GM08714 (cell line): ENCODE results near the gene SUDS3.
"Not testable (repeated sequence)": the region's sequence is repeated elsewhere in the genome, so short reads cannot be mapped to it uniquely, and the experiment has no call there.

ENCODE experiments used
- H3K4me3 ChIP-seq: fragments of 200-500 bp; sonication (Bioruptor generic); 2 replicates; pipeline ENCODE4 v1.5.1; 2014; ENCODE audit warnings: mild to moderate bottlenecking, low read length, inconsistent platforms
- ZNF274 ChIP-seq: IDR thresholded peaks from 2 replicates; pipeline ENCODE4 v1.6.1; 2012; ENCODE audit warnings: mild to moderate bottlenecking, low read depth, low read length

The SUDS3 gene

DNA sequence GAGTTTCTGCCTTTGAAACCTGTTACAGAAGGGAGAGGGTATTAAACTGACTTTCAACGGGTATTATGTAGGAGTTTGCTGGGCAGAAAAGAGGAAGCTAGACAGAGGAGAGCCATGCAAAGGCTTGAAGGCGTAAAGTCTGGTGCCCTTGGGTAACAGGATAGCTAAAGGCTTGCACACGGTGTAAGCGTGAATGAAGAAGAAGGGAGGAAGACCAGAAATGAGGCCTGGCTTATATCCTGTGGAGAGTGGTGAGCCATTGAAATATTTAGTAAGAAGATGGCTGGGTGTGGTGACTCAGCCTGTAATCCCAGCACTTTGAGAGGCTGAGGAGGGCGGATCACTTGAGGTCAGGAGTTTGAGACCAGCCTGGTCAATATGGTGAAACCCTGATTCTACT, 22.6 kb downstream of the SUDS3 start:
- no peak for TF ChIP-seq ZNF274
- H3K4me3 ChIP-seq, result no peak overlapping the region

DNA sequence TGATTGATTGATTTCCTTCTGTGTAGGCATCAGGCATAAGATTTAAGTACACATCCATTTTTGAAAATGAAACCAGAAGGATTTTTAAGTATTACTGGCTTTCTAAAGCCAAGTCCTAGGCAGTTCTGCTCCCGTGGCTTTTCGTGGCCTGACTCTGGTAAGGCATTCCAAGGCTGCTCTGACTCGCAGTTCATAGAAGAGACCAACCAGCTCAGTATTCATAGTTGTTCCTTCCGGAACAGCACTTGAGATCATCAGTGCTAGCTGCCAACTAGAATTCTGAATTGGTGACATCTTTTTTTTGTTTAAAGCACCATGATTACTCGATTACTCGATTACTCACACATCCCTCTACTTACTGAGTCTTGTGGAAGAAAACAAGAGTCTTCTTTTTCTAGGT, 25.9 kb downstream of the SUDS3 start:
- H3K4me3 ChIP-seq, result no peak overlapping the region
- TF ChIP-seq ZNF274, result no peak

DNA sequence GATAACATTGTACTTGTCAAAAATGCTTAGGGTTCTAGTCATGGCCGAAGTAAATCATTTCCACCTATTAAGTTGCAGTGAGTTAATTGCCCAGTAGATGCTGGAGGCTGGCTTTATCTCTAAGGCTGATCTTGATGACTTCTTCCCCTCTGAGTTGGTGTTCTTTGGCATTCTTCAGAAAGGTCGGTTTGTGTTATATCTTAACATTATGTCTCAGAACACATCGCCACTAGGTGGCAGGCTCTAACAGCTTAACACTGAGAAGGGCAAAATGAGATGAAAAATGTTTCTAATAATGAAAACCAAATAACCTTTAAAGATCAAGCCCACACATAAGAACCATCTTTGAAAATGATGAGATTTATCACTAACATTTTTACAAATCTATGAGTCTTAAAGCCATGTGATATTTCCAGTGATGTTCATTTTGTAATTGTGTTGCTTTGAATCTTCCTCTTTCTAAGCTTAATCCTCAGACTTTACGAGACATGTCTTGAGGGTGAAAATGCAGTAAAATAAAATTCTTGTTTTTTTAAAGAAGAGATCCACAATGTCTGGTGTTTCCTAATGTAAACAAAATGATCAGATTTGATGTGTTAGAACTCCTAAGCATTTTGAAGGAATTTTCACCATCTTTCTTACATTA, 28.6 kb downstream of the SUDS3 start:
- no peak for TF ChIP-seq ZNF274

DNA sequence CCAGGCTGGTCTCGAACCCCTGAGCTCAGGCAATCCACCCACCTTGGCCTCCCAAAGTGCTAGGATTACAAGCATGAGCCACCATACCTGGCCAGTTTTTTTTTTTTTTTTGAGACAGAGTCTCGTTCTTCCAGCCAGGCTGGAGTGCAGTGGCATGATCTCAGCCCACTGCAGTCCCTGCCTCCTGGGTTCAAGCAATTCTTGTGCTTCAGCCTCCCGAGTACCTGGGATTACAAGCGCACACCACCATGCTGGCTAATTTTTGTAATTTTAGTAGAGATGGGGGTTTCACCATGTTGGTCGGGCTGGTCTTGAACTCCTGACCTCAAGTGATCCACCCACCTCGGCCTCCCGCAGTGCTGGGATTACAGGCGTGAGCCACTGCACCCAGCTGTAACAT, 31.9 kb downstream of the SUDS3 start:
- not testable (repeated sequence) for H3K4me3 ChIP-seq

More for the DNA sequence above, 28.6 kb downstream of the SUDS3 start:
- no peak overlapping the region for H3K4me3 ChIP-seq

DNA sequence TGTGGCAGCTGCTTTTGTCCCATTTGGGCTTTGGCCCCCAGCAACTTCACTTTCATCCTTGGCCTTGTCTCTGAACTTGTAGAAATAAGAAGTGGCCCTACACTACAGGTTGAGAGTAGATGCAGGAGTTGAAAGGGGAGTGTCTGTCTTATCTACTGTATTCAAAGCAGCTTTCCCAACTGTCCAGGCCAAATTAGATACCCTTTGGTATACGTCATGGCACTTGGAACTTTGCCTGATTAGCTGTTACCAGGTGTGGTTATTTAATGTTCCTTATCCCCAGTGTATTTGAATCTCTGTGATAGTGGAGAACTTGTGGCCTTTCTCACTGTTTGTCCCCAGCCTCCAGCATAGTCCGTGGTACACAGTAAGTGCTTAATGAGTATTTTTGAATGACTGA, 33.5 kb downstream of the SUDS3 start:
- H3K4me3 ChIP-seq, result no peak overlapping the region
- no peak for TF ChIP-seq ZNF274

DNA sequence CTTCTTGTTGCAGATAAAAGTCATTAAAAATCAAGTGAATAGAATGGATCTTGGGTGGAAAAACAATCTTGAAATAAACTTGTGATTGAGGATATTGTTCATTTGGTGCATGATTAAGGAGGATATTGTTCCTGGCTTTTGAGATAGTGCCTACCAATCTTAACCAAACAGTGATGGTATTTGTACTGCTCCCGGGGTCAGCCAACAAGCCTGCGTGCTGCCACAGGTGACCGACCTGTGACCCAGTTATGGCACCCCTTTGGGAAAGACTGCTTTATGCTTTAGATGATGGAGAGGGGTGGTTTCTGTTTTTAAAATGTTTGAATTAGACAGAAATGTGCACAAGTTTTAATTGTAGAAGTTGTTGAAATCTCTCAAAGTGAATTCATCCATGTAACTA, 41.6 kb downstream of the SUDS3 start:
- TF ChIP-seq ZNF274, result no peak
- H3K4me3 ChIP-seq, result no peak overlapping the region

DNA sequence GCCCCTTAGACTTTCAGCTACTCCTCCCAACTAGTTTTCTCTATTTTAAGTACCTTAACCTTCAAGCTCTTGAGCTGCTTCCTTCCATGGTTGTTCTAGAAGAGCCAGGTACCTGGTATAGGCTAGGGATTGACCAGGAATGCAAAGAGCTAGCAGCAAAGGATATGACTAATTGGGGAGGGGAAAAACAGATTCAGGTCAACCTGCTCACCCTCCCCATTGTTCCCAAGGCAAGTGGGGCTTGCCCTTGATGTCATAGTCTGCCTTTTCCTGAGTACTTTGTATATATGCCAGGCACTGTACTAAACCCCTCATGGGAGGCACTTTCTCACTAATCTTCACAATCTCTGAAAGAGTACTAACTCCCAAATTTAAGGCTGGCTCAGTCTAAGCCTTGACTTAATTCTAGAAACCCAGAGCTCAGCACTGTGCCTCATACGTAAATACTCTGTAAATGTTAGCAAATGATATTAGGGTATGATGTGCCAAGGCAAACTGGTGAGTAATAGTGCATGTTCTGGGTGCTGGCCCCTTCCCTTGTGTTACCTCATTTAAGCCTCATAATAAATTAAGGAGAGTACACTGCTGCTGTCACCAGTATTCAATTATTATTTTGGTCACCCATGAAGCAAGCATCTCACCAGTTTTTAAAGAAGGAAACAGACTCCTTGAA, 42.2 kb downstream of the SUDS3 start:
- H3K4me3 ChIP-seq, result no peak overlapping the region
- no peak for TF ChIP-seq ZNF274

DNA sequence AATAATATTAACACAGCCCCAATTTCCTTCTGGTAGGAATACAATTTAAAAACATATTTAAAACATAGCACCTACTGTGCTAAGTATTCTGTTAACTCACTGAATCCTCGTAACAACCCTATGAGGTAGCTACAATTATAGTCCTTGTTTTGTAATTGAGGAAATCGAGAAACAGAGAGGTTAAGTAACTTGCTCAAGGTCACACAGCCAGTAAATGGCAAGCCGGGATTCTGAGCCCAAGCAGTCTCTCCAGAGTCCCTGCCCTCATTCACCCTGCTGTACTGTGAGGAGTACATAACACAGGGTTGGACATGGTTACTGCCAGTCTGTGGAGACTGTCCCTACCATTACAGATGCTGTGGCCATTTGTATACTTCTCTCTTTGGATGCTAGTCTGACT, 44.3 kb downstream of the SUDS3 start:
- no peak overlapping the region for H3K4me3 ChIP-seq
- TF ChIP-seq ZNF274, result no peak

DNA sequence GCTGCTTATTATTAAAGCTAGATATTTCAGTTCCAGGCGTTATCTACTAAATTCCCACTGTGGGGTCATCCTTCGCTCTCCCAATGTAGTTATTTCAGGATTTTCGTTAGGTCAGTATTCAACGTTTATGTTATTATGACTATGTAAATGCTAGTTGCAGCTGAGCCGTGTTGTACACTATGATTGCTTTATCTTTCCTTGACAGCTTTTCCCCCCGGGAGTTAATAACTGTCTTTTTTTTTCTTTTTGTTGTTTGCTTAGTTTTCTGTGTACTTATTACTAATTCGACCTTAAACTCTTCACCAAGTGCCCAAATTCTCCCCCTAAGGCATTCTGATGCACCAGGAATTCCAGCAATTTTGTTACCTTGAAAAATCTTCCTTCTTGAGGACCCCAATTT, 48.5 kb downstream of the SUDS3 start:
- H3K4me3 ChIP-seq, result no peak overlapping the region
- no peak for TF ChIP-seq ZNF274

DNA sequence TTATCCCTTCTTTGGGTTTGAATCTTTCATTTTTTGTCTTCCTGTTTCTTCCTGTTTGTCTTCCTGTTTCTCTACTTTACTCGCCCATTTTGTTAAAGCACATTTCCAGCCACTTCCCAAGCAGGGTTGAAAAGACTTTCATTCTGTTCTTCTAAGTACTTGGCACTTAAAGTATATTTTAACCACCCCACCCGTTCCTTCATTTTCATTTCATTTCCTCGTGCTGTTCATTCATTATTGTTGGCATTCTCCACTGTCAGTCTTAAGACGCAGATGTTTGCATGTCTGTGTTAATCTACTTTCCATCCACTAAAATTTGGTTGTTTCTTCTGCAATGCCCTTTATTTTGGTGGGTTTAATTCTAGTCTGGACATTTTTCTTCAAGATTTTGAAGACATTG, 49.0 kb downstream of the SUDS3 start:
- no peak overlapping the region for H3K4me3 ChIP-seq
- no peak for TF ChIP-seq ZNF274

DNA sequence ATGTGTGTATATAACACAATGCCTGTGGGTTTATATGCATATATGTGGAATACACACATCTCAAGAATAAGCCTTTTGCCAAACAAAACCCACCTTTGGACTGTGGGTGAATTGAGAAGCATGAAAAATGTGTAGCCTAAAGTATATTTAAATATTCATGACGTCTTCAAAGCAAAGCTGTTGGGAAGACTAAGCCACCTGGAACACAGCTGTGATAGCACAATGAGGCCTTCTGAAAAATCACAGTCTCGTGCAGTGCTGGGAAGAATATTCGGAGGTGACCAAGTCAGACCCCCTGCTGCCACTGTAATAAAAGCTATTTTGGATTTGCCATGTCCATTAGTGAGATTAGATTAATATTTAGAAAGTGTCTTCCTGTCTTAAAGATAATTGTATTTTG, 51.5 kb downstream of the SUDS3 start:
- H3K4me3 ChIP-seq, result no peak overlapping the region
- TF ChIP-seq ZNF274, result no peak

DNA sequence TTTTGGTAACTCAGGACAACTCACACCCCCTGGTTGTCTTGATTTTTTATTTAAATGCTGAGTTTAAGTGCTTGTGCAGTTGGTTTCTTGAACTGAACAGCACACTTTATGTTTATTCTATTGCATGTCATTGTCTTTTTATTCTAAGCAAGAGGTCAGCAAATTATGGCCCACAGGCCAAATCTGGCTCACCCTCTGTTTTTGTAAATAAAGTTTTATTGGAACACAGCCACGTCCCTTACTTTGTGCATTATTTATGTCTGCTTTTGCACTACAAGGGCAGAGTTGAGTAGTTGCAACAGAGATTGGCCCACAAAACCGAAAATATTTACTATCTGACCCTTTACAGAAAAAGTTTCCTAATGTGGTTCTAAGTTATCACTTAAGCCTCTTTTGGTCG, 52.3 kb downstream of the SUDS3 start:
- H3K4me3 ChIP-seq, result no peak overlapping the region
- TF ChIP-seq ZNF274, result no peak

DNA sequence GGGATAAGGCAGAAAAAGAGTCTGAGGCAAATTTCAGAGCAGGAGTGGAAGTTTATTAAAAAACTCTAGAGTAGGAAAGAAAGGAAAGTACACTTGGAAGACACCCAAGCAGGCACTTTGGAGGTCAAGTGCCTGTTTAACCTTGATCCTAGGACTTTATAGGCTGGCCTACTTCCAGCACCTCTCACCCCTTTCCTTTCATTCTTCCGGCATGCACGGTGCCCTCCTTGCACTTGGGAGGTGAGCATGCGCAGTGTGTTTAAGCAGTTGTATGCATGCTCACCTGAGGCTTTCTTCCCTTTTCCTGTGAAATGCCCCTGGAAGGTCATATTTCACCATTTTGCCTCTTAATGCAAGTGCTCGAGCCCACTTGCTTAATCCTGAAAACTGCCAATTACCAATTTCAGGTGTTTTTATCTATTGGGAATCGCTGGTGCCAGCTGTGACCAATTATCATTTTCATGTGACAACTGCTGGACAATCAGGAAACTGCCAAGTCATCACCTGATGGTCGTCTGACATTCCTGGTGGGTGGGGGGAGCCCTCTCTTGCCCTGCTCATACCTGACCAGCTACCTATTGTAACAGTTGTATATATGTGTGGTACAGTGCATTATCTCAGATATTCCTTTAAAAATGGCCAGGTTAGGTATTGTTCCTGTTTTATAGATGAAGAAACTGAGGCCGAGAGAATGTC, 53.5 kb downstream of the SUDS3 start:
- TF ChIP-seq ZNF274, result no peak
- no peak overlapping the region for H3K4me3 ChIP-seq

DNA sequence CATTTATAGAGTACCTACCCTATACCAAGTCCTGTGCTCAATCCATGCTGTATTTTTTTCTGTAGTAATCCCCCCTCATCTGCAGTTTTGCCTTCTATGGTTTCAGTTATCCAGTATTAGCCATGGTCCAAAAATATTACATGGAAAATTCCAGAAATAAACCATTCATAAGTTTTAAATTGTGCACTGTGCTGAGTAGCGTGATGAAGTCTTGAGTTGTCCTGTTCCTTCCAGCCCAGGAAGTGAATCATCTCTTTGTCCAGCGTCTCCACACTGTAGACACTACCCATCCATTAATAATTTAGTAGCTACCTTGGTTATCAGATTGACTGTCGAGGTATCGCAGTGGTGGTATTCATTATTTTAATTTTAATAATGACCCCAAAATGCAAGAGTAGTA, 54.2 kb downstream of the SUDS3 start:
- TF ChIP-seq ZNF274, result no peak
- no peak overlapping the region for H3K4me3 ChIP-seq

DNA sequence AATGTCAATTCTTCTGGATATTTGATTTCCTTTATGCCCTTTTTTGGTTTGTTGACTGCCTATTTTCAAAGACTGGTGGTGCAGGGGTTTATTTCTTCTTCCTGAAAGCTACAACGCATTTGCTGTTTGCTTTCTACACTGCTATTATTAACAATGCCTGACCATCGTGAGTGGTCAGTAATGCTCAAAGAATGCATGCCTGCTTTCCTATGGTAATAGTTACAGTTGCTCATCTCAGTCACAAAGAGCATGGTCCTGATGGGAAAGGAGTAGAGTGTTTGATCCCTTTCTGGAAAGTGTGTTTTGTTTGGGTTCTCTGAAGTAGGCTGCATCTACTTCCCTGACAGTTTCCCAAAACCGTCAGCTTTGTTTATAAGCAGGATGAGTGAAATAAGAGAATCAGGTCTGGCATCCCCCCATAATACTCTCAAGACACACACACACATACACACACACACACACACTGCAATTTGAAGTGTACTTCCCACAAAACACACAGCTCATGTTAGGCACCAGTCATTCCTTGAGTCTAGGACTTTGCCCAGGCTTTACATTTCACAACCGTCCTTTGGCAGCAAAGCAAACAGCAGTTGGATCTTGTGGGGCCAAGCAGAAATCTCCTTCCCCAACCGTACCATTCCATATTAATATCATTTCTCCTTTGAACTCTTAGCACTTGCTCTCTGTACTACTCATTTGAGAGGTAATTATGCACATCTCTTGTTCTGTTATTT, 56.6 kb downstream of the SUDS3 start:
- TF ChIP-seq ZNF274, result no peak
- no peak overlapping the region for H3K4me3 ChIP-seq
